Measurements from ENCODE around the gene UMODL1. TPM values are rescaled to one million over a fixed set of nuclear protein-coding genes. Genes with fewer than 3 reads are reported as not detected.

UMODL1 gene, protein sequence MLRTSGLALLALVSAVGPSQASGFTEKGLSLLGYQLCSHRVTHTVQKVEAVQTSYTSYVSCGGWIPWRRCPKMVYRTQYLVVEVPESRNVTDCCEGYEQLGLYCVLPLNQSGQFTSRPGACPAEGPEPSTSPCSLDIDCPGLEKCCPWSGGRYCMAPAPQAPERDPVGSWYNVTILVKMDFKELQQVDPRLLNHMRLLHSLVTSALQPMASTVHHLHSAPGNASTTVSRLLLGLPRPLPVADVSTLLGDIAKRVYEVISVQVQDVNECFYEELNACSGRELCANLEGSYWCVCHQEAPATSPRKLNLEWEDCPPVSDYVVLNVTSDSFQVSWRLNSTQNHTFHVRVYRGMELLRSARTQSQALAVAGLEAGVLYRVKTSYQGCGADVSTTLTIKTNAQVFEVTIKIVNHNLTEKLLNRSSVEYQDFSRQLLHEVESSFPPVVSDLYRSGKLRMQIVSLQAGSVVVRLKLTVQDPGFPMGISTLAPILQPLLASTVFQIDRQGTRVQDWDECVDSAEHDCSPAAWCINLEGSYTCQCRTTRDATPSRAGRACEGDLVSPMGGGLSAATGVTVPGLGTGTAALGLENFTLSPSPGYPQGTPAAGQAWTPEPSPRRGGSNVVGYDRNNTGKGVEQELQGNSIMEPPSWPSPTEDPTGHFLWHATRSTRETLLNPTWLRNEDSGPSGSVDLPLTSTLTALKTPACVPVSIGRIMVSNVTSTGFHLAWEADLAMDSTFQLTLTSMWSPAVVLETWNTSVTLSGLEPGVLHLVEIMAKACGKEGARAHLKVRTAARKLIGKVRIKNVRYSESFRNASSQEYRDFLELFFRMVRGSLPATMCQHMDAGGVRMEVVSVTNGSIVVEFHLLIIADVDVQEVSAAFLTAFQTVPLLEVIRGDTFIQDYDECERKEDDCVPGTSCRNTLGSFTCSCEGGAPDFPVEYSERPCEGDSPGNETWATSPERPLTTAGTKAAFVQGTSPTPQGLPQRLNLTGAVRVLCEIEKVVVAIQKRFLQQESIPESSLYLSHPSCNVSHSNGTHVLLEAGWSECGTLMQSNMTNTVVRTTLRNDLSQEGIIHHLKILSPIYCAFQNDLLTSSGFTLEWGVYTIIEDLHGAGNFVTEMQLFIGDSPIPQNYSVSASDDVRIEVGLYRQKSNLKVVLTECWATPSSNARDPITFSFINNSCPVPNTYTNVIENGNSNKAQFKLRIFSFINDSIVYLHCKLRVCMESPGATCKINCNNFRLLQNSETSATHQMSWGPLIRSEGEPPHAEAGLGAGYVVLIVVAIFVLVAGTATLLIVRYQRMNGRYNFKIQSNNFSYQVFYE
- 0.25 TPM in 1 of 2 replicates, not detected in the other for total RNA-seq (2021)
- percentile 8 among the genes with signal in this experiment for Bru-seq, nascent RNA
- percentile 10 among the genes with signal in this experiment for BruChase-seq, experiment 1, labeled RNA remaining after a 2-hour chase
- BruChase-seq, experiment 2, labeled RNA remaining after a 6-hour chase = percentile 10 among the genes with signal in this experiment
- long read RNA-seq = 0 reads

DNA sequence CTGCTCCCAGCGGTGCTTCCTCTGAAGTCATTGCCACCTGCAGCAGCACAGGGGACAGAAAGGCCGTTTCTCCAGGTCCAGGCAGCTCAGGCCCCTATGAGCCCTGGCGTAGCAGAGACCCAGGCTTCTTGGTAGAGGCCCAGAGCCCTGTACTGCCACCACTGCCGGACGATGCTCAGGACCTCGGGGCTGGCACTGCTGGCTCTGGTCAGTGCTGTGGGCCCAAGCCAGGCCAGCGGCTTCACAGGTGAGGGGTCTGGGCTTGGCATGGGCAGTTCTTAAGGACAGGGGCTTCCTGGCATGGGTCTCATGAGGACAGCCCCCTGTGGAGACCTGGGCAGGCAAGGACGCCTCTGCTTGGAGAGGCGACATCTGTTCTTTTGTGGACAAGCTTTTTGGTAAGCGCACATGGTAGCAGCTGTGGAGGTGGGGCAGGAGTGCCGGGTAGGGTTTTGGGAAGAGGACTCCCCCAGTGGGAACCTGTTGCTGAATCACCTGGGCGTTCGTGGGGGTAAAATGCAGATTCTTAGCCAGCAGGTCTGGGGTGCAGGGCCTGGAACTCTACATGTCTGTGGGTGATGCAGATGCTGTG is at the start of gene UMODL1:
Gene UMODL1 (plus strand): TSS at position 172 of the 592 bp plus-strand sequence. CDS start 0 bp downstream, at position 172.
- Histone ChIP-seq H3K9me3 (ENCODE audit: insufficient read depth, low read depth) (no peaks in the 10 kb centered on the region), H3K4me1 (replicated peaks; ENCODE audit: insufficient read depth) (no peaks in the 10 kb centered on the region), H2AFZ (no peak within 1 kb of the TSS), H3K4me3 (no peak within 1 kb of the TSS), H3K79me2 (ENCODE audit: low read depth) (no peaks in the 10 kb centered on the region), H4K20me1 (ENCODE audit: insufficient read depth) (no peaks in the 10 kb centered on the region), H3K9me2 (ENCODE audit: insufficient read depth) (no peaks in the 10 kb centered on the region), H3K4me2 (no peak within 1 kb of the TSS), H3K36me3 (ENCODE audit: low read depth) (no peaks in the 10 kb centered on the region), H3F3A (ENCODE audit: insufficient read depth, low read depth) (no peaks in the 10 kb centered on the region), H3K27me3 (ENCODE audit: insufficient read depth, low read depth) (no peaks in the 10 kb centered on the region; the same call in 1 of the 2 replicates), H3K27ac (no peak within 1 kb of the TSS)
- ChIA-PET CTCF (no interaction called here), POLR2A (ENCODE audit: unreplicated experiment) (no interaction called here)
- intact Hi-C loops (cut with micrococcal nuclease; ENCODE audit: unreplicated experiment) = no loop called here
- DNase-seq = no peak
- no TSS peak for BruUV-seq (replicated peaks)
- TF ChIP-seq, protein P1, sequence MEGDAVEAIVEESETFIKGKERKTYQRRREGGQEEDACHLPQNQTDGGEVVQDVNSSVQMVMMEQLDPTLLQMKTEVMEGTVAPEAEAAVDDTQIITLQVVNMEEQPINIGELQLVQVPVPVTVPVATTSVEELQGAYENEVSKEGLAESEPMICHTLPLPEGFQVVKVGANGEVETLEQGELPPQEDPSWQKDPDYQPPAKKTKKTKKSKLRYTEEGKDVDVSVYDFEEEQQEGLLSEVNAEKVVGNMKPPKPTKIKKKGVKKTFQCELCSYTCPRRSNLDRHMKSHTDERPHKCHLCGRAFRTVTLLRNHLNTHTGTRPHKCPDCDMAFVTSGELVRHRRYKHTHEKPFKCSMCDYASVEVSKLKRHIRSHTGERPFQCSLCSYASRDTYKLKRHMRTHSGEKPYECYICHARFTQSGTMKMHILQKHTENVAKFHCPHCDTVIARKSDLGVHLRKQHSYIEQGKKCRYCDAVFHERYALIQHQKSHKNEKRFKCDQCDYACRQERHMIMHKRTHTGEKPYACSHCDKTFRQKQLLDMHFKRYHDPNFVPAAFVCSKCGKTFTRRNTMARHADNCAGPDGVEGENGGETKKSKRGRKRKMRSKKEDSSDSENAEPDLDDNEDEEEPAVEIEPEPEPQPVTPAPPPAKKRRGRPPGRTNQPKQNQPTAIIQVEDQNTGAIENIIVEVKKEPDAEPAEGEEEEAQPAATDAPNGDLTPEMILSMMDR (conservative IDR thresholded peaks at IDR 0.05) = no peak

DNA sequence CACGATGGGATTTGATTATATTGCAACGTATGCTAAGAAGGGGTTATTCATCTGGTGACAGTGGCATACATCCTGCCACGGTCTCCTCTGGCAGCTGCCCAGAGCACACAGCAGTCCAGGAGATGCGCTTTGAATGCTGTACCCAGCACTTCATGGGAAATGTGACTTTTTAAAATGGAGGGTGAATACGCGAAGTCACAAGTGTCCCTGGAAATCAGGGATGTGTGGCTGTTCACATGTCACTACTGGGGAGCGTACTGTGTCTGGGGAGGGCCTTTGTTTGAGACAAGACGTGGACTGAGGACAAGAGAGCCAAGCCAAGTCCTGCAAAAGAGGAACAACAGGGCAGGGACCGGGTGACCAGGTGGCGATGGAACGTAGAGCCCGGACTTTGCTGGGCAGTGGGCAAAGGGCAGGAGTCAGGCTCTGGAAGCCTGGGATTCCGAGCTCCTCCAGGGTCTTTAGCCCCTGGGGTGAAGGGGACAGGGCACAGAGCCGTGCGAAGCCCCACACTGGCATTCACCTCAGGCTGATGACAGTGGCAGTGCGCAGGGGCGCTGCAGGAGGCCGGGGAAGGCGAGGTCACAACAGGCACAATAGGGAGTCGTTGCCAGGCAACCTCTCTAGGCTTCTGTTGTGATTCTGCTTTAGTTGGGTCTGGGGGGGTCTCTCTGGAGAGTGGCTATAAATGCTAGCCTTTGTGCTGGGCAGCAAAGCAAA is 49.6 kb upstream of the UMODL1 start:
- TF ChIP-seq, protein P1 (conservative IDR thresholded peaks at IDR 0.05) = no peak
- no peak for TF ChIP-seq EZH2 (IDR thresholded peaks at IDR 0.05; ENCODE audit: low read depth)
- CTCF ChIA-PET = no interaction called here
- Histone ChIP-seq H3K79me2 (ENCODE audit: low read depth) (no peaks in the 10 kb centered on the region), H3K9me3 (ENCODE audit: insufficient read depth, low read depth) (no peaks in the 10 kb centered on the region), H4K20me1 (ENCODE audit: insufficient read depth) (no peaks in the 10 kb centered on the region), H3K9me2 (ENCODE audit: insufficient read depth) (no peaks in the 10 kb centered on the region), H3K27ac (no peak overlapping the region), H3K36me3 (ENCODE audit: low read depth) (no peaks in the 10 kb centered on the region), H3K27me3 (ENCODE audit: insufficient read depth, low read depth) (no peaks in the 10 kb centered on the region), H2AFZ (no peak overlapping the region), H3K4me2 (no peak overlapping the region), H3K4me1 (replicated peaks; ENCODE audit: insufficient read depth) (no peaks in the 10 kb centered on the region), H3F3A (ENCODE audit: insufficient read depth, low read depth) (no peaks in the 10 kb centered on the region), H3K4me3 (no peak overlapping the region)
- no TSS peak for BruUV-seq (replicated peaks)
- intact Hi-C loops (cut with micrococcal nuclease; ENCODE audit: unreplicated experiment) = no loop called here
- DNase-seq = no peak
- POLR2A ChIA-PET (ENCODE audit: unreplicated experiment) = no interaction called here
